GM03348 (cell line): ENCODE data around the gene ENPP1.
"Not testable (repeated sequence)": the region's sequence is repeated elsewhere in the genome, so short reads cannot be mapped to it uniquely, and the experiment has no call there.

Experiments used
- DNase-seq: peaks from one replicate; pipeline ENCODE4 v3.0.0; 2012; ENCODE audit warnings: low spot score

The ENPP1 gene

GRCh38 chr6:131831392-131831791 is 23.6 kb downstream of the ENPP1 start:
- peak; percentile 7 for DNase-seq

- DNase-seq = no peak
Measured at GRCh38 chr6:131831886-131832285, 24.1 kb downstream of the ENPP1 start.

DNA sequence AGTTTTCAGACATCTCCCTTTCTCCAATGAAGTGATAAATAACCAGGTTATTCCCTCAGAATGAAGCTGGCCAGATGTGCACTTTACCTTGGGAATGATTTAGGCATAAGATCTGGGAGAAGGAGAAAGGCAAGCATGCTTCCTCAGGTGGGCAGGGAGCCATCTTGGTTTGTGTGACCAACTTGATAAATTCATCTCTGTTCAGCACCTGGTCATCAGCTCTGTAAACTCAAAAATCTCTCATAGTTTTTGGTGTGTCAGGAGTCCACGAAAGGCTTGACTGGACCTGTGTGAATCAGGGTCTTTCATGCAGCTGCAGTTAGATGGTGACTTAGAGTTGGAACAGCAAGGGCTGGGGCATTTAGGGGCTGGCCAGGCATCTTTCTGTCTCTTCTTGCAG is 24.5 kb downstream of the ENPP1 start:
- DNase-seq = no peak

GRCh38 chr6:131838051-131838450 is 30.2 kb downstream of the ENPP1 start:
- DNase-seq = no peak

- no peak for DNase-seq
Measured at GRCh38 chr6:131839388-131839787, 31.6 kb downstream of the ENPP1 start.

- DNase-seq = no peak
Measured at GRCh38 chr6:131840441-131840840, 32.6 kb downstream of the ENPP1 start.

DNA sequence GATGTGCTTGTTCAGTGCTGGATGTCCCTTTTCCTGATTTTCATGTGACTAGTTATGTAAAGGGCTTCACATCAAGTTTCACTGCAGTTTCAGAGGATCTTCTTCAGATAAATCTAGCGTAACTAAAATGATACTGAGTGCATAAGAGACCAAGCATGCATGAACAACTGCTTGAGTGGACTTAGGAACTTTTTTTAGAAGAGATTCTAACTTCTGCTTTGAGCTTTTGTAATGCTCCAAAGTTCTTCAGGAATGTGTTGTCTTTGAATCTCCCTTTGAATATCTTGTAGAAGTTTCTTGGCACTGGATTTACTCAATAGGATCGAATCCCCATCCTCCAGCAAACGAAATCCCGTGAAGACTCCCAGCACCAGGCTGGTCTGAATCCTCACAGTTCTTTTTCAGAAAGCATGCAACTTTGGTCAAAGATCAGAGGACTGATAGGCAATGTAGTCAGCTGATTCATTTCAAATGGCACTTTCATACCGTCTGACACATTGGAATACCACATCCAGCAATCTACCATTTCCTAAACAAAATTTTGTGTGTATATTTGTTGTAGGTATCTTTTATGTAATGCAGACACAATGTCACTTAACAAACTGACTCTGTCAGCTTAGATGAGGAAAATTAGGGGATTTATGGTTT is 33.2 kb downstream of the ENPP1 start:
- no peak for DNase-seq

DNA sequence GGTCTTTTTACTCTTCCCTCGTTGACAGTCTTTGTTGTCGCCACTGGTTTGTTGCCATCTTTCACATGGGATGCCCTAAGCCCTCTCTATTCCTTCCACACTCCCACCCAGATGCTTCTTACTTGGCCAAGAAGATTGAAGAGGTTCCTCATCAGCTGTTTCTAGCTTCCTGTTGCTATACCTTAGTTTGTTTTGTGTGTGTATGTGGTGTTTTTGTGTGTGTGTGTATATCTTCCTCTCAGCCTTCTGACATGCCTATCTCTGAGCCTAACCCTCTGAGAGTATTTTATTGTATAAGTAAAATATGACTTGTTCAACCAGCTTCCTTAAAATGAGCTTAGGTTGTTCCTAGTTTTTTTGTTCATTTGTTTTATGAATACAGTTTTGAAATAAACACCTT is 35.9 kb downstream of the ENPP1 start:
- DNase-seq = no peak

DNA sequence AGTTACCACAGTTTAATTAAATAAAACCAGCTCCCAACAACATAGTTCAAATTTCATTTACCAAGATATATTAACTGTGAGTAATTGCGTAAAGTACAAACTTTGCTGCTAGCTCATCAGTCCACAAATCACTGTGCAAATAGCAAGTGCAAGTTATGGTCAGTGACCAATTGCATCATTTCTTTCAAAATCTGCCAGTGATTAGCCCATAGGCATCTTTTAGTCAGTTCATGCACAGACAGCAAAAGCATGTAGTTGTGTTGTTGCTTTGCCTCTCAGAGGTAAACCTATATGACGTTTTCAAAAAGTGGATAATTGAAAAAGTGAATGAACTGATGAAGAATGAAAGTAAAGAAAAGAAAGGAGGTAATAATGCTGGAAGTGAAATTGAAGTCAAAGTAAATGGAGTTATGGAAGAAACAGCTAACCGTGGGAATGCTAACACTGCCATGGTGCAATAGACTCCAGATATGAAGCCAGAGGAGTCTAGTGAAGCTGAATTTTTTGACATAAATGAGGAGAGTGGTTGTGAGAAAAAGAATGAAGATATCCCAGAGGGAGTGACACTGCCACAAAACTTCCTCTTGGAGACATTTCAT is 36.5 kb downstream of the ENPP1 start:
- DNase-seq = peak; percentile 32

GRCh38 chr6:131846023-131846663 is 38.3 kb downstream of the ENPP1 start:
- DNase-seq = no peak

DNA sequence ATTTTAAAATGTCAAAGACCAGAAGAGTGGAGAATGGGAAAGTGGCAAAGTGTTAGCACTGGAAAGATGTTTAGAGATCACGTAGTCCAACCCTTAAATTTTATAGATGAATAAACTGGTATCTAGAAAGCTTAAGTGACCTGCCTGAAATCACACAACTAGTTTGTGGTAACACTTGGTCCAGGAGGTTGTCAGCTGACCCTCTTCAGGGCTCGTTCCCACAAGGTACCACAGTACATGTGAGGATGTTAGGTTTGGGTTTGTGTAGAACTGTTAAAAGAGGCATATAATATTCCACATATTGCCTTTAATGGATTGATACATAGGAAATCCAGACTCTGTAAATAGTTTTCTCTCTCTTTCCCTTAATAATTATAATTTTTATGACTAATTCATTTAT is 39.1 kb downstream of the ENPP1 start:
- no peak for DNase-seq

DNA sequence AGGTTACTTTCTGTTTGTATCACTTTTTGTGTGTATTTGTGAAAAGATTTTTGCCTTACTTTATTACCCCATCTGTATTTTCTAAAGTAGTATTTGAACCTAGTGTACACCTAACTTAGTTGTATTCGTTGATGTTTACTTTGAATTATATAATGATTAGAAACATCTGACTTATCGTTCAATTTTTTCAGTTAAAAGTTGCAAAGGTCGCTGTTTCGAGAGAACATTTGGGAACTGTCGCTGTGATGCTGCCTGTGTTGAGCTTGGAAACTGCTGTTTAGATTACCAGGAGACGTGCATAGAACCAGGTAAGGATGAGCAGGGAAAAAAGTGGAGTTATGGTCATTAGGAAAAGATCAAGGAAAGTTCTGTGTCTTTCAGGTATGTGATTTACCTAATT is 42.0 kb downstream of the ENPP1 start:
- no peak for DNase-seq

GRCh38 chr6:131851049-131851769 is 43.4 kb downstream of the ENPP1 start:
- DNase-seq = no peak

GRCh38 chr6:131852200-131852599 is 44.4 kb downstream of the ENPP1 start:
- no peak for DNase-seq

- no peak for DNase-seq
Measured at GRCh38 chr6:131854803-131855202, 47.0 kb downstream of the ENPP1 start.

- DNase-seq = peak; percentile 35
Measured at GRCh38 chr6:131858765-131859415, 51.1 kb downstream of the ENPP1 start.

DNA sequence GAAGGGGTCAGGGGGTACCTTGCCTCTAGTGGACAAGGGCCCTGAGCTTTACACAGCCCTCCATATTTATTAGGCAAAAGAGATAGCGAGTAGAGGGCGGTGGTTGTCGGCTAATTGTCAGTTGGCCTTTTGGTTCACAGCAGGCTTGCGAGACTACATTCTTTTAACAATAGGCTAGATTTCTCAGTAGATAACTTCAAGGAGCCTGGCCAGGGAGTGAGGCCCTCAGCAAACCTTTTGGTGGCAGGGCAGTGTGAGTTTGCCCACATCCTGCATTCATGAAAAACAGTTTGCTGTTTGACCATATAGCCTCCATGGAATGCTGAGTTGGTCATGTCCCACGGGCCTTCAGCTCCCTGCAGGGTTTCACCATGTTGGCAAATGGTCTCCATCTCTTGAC is 51.8 kb downstream of the ENPP1 start:
- DNase-seq = not testable (repeated sequence)

- DNase-seq = peak; percentile 63
Measured at GRCh38 chr6:131861381-131861780, 53.6 kb downstream of the ENPP1 start.

DNA sequence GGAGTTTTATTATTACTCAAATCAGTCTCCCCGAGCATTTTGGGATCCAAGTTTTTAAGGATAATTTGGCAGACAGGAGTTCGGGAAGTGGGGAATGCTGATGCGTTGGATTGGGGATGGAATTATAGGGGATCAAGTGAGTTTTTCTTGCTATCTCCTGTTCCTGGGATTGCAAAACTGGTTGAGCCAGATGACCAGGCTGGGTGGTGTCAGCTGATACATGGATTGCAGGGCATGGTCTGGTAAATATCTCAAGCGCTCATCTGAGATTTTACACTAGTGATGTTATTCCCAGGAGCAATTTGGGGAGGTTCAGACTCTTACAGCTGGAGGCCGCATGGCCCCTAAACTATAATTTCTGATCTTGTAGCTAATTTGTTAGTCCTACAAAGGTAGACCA is 54.7 kb downstream of the ENPP1 start:
- DNase-seq = no peak

GRCh38 chr6:131867744-131868143 is 59.9 kb downstream of the ENPP1 start:
- peak; percentile 16 for DNase-seq

- peak; percentile 13 for DNase-seq
Measured at GRCh38 chr6:131868836-131869235, 61.0 kb downstream of the ENPP1 start.

DNA sequence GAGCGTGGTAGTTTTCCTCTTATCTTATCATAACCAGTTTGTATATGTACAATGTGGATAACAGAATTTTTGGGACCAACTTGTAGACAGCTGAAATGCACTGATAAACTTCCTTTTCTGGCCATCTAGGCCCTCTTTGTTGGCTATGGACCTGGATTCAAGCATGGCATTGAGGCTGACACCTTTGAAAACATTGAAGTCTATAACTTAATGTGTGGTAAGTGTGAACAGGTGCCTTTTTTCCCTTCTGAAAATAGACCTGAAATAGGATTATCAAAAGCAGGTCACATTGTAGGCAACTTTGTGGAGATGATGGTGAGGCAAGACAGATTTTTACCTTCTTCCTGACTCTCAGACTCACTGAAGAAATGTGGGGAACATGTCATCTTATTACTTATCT is 67.8 kb downstream of the ENPP1 start:
- DNase-seq = no peak
